GM12878 (cell line): ENCODE data around the gene ARHGAP12. TPM values are rescaled to one million over a fixed set of nuclear protein-coding genes. Genes with fewer than 3 reads are reported as not detected.

Experiments
- ATAC-seq: fragments of 200-7000 bp; cut with Tn5 transposase; 3 replicates; pipeline ENCODE4 v1.9.1; 2020; ENCODE audit warnings: mild to moderate bottlenecking, moderate library complexity
- BruUV-seq: library from RNA; stranded (reverse); fragments of 400-500 nt; replicated peaks from 2 replicates; lab custom pipeline; 2021; lab: Mats Ljungman, UMichigan
- CTCF ChIA-PET: fragments of 300-600 bp; sonication (Branson Sonifier 250); formaldehyde crosslinking; extraction: SDS; loops from one replicate; lab custom pipeline; 2021; ENCODE audit warnings: inconsistent platforms; lab: Yijun Ruan, JAX
- POLR2A ChIA-PET: fragments of 350-600 bp; formaldehyde crosslinking; extraction: SDS; loops from one replicate; lab custom pipeline; 2021; ENCODE audit warnings: inconsistent platforms; lab: Charles Lee
- RAD21 ChIA-PET: fragments of 300-600 bp; sonication (Branson Sonifier 250); formaldehyde crosslinking; loops from one replicate; lab custom pipeline; 2023; ENCODE audit warnings: antibody characterized with exemption; ENCODE audit not compliant: unreplicated experiment; lab: Charles Lee
- SMC1A ChIA-PET: fragments of 300-600 bp; sonication (Branson Sonifier 250); formaldehyde crosslinking; loops from one replicate; lab custom pipeline; 2023; ENCODE audit not compliant: unreplicated experiment, uncharacterized antibody; lab: Charles Lee
- DNase-seq: peaks from one replicate; pipeline ENCODE4 v3.0.0-alpha.2; 2011; ENCODE audit warnings: low read depth, low spot score
- FAIRE-seq: peaks from 3 replicates; lab custom pipeline; 2011; peaks lifted over from hg19 to GRCh38; lab: Jason Lieb, UNC
- H2AFZ ChIP-seq: 2 replicates; pipeline ENCODE4 v1.6.0; 2011; ENCODE audit warnings: low read depth, low read length, control low read depth; ENCODE audit not compliant: control insufficient read depth
- H3K27ac ChIP-seq: 2 replicates; pipeline ENCODE4 v1.5.1; 2011; ENCODE audit warnings: control low read depth; ENCODE audit not compliant: control insufficient read depth, insufficient read depth
- H3K27me3 ChIP-seq, 2 experiments: replicated peaks in 1 of 2; 2 replicates each; pipeline versions ENCODE4 v1.6.0 to v1.6.1; 2011; ENCODE audit warnings: low read length in 1 of 2; ENCODE audit not compliant: control insufficient read depth in 2 of 2, insufficient read depth in 2 of 2
- H3K36me3 ChIP-seq, 2 experiments: 2 replicates each; pipeline ENCODE4 v1.5.1; 2011; ENCODE audit warnings: low read length in 1 of 2; ENCODE audit not compliant: control insufficient read depth in 2 of 2, insufficient read depth in 2 of 2
- H3K4me1 ChIP-seq: 2 replicates; pipeline ENCODE4 v1.6.1; 2011; ENCODE audit warnings: mild to moderate bottlenecking, low read length, moderate library complexity, mixed read lengths; ENCODE audit not compliant: control insufficient read depth, insufficient read depth
- H3K4me2 ChIP-seq: 2 replicates; pipeline ENCODE4 v1.6.0; 2011; ENCODE audit warnings: control low read depth; ENCODE audit not compliant: control insufficient read depth, insufficient read depth
- H3K4me3 ChIP-seq: fragments of 200-600 bp; sonication (generic); 2 replicates; pipeline ENCODE4 v1.5.1; 2016
- H3K79me2 ChIP-seq: 2 replicates; pipeline ENCODE4 v1.6.0; 2011; ENCODE audit warnings: low read length; ENCODE audit not compliant: control insufficient read depth, insufficient read depth
- H3K9ac ChIP-seq: 2 replicates; pipeline ENCODE4 v1.8.0; 2011; ENCODE audit warnings: low read length, control low read depth, mixed read lengths; ENCODE audit not compliant: control insufficient read depth, insufficient read depth
- H3K9me3 ChIP-seq: replicated peaks from 3 replicates; pipeline ENCODE4 v1.5.1; 2011; ENCODE audit warnings: mild to moderate bottlenecking, low read length; ENCODE audit not compliant: control insufficient read depth, insufficient read depth
- H4K20me1 ChIP-seq: 2 replicates; pipeline ENCODE4 v1.6.0; 2011; ENCODE audit not compliant: control insufficient read depth, insufficient read depth
- BCL11A ChIP-seq: IDR thresholded peaks from 2 replicates; pipeline ENCODE4 v1.6.1; 2011; ENCODE audit warnings: low read depth, low read length
- FOS ChIP-seq: IDR thresholded peaks from 3 replicates; pipeline ENCODE4 v1.6.1; 2011; ENCODE audit warnings: borderline replicate concordance; ENCODE audit not compliant: insufficient read length; ENCODE audit errors: extremely low read depth
- FOXM1 ChIP-seq: IDR thresholded peaks from 2 replicates; pipeline ENCODE4 v1.6.1; 2012; ENCODE audit warnings: low read depth, mild to moderate bottlenecking, inconsistent platforms, low read length, moderate library complexity
- IKZF1 ChIP-seq: fragments of 450-650 bp; conservative IDR thresholded peaks from 2 replicates; pipeline ENCODE4 v1.6.1; 2017; ENCODE audit warnings: antibody characterized with exemption, mild to moderate bottlenecking
- SMAD1 ChIP-seq: fragments of 450-650 bp; IDR thresholded peaks from 2 replicates; pipeline ENCODE4 v1.6.1; 2018; ENCODE audit warnings: mild to moderate bottlenecking, low read depth; ENCODE audit not compliant: partially characterized antibody
- WGBS: methylation state at CpG from one replicate; pipeline ENCODE4 v1.1.6; 2016; ENCODE audit warnings: low lambda C conversion rate; ENCODE audit not compliant: insufficient replicate concordance, insufficient coverage; ENCODE audit errors: missing lambda C conversion rate; 5-methylcytosine and 5-hydroxymethylcytosine counted together
- in situ Hi-C: fragments of 300-500 bp; cut with MboI; formaldehyde crosslinking; loops from 9 replicates; pipeline ENCODE4 v1.14.3; 2018; ENCODE audit warnings: mixed read lengths
- intact Hi-C: fragments of 100-400 bp; cut with micrococcal nuclease; formaldehyde crosslinking; loops from one replicate; pipeline ENCODE4 v1.14.2; 2022; ENCODE audit not compliant: unreplicated experiment
- polyA plus RNA-seq, 11 experiments: library from polyadenylated mRNA; depleted of rRNA in 4 of 11; unstranded in 6 of 11; stranded (reverse) in 5 of 11; fragments of >200 nt; fragmentation: Nextera tagmentation in 4 of 11; fragmentation: Illumina TruSeq in 1 of 11; extraction: Ambion mirVana in 4 of 11; extraction: Trizol in 1 of 11; gene quantifications; 1 replicate in 1 of 11; 2 replicates in 10 of 11; pipeline versions ENCODE4 v1.2.1 to v1.2.3, GENCODE V29; 2011 to 2016; ENCODE audit warnings: inconsistent platforms in 2 of 11, missing spikeins in 2 of 11, low read depth in 1 of 11
- total RNA-seq, 4 experiments: library from RNA; depleted of rRNA in 3 of 4; stranded (reverse); fragments of >200 nt in 3 of 4; fragmentation: Illumina TruSeq in 1 of 4; extraction: Trizol in 1 of 4; gene quantifications; 2 replicates each; pipeline versions ENCODE4 v1.2.1 to v1.2.3, GENCODE V29; 2013 to 2021
- TF ChIP-seq, protein P1 (sequence below): fragments of 450-650 bp; IDR thresholded peaks from 2 replicates; pipeline ENCODE4 v1.6.1; 2016; ENCODE audit warnings: mild to moderate bottlenecking

The ARHGAP12 gene
- total and polyA plus RNA-seq, 10 of the 15 experiments (the other 5 are each of a cell fraction or from before 2014, with no cell fraction given) = 5.4 to 15.6 (median 8.5) TPM

DNA sequence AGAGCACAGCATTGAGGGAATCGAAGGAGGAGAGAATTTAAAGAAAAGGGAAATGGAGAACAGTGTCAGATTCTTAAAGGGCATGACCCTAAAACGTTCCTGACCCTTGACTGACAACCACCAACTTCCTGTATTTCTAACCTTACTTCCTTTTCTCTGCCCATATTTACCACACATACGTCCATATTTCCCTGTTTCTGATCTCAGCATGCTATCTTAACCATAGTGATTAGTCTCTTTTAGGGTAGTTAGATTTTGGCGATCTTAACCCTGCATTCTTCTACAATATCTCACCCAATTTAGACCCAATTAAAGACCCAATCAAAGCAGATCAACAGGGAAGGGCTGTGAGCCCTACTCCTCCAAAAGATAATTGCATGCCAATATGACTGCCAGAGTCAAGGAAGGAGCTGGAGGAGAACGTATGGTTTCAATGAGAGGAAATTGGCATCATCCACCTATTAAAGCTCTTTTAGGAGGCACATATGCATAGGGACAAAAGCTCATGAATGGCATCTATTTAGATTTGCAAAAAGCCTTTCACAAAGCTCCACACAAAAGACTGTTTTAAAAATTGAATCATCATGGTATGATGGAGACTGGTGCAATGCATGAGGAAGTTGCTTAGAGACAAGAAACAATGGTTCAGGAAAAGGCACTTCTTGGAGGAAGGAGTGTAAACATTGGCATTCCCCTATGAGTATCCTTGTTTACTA lies 49.0 kb upstream of the ARHGAP12 start (continued):
- TF ChIP-seq, protein P1, sequence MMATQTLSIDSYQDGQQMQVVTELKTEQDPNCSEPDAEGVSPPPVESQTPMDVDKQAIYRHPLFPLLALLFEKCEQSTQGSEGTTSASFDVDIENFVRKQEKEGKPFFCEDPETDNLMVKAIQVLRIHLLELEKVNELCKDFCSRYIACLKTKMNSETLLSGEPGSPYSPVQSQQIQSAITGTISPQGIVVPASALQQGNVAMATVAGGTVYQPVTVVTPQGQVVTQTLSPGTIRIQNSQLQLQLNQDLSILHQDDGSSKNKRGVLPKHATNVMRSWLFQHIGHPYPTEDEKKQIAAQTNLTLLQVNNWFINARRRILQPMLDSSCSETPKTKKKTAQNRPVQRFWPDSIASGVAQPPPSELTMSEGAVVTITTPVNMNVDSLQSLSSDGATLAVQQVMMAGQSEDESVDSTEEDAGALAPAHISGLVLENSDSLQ = peak; percentile 56; the same call in 1 of the 2 replicates
- no peak for TF ChIP-seq FOS
- TF ChIP-seq SMAD1 = no peak
- 0 out of 2 replicates have a peak, but pooled peaks have one; percentile 21 for TF ChIP-seq IKZF1
- TF ChIP-seq, all 136 proteins: peak for 6

DNA sequence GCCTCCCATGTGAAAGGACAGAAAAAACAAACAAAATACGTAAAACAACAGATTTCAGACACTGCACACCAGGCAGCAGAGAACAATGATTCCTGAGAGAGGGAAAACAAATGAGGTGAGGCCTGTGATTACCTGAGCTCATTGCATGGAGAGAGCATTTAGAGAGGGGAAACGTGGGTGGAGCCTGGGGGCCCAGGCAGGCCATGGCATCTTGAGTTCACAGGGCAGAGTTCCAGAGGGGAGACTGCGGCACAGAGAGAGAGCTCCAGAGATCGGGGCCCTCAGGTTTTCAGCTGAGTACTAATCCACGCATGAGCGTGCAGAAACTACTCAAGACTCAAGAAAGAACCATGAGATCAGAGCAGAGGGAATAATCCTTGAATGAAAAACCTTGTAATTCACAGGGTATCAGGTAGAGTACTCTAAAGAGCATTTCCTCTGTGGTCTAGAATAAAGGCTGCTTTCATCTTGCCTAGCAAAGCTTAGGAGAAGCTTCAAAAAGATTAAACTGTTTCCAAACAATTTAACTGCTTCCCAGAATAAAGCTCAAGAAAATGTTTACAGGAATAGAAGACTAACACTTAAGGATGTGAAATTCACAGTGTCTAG lies 46.6 kb upstream of the ARHGAP12 start:
- FAIRE-seq = no peak
- Histone ChIP-seq H4K20me1 (no peaks in the 10 kb centered on the region), H3K27ac (no peak overlapping the region), H3K4me1 (0 out of 2 replicates have a peak, but pooled peaks cover 3% of the 10 kb centered on the region), H3K9ac (no peak overlapping the region), H3K36me3 (no peaks in the 10 kb centered on the region), H3K27me3 (no peaks in the 10 kb centered on the region), H3K79me2 (no peaks in the 10 kb centered on the region), H3K4me3 (no peak overlapping the region), H3K4me2 (no peak overlapping the region), H2AFZ (no peak overlapping the region), H3K9me3 (no peaks in the 10 kb centered on the region)
- intact Hi-C loops (no loop called here), in situ Hi-C loops (no loop called here)
- DNase-seq = no peak
- no TSS peak for BruUV-seq
- ChIA-PET SMC1A (interaction anchor here (0.6 to 1.1 kb wide), 3 partner anchors 9 to 113 kb away, joined by 3 to 4 read pairs (median 3); no protein-coding TSS in a partner anchor), RAD21 (no interaction called here), CTCF (interaction anchor here (1.0 to 1.1 kb wide), 2 partner anchors 27 to 113 kb away, joined by 3 to 4 read pairs; no protein-coding TSS in a partner anchor), POLR2A (no interaction called here)
- 80% methylated on average over 6 of the region's 6 CpGs for WGBS
- no peak for TF ChIP-seq BCL11A
- no peak for TF ChIP-seq FOXM1
- ATAC-seq = no peak
